B cell (primary cell): ENCODE data around the gene DPH2. TPM values are rescaled to one million over a fixed set of nuclear protein-coding genes. Genes with fewer than 3 reads are reported as not detected.

Experiments
- ATAC-seq: fragments of 200-7000 bp; cut with Tn5 transposase; one replicate; pipeline ENCODE4 v1.10.0; 2021; ENCODE audit warnings: low read depth, mild to moderate bottlenecking, moderate number of reproducible peaks, moderate library complexity
- CTCF ChIA-PET: fragments of 350-600 bp; sonication (Branson Sonifier 250); formaldehyde crosslinking; loops from one replicate; lab custom pipeline; 2021; ENCODE audit warnings: antibody characterized with exemption, inconsistent platforms; lab: Charles Lee
- POLR2A ChIA-PET: fragments of 350-600 bp; sonication (Branson Sonifier 250); formaldehyde crosslinking; loops from one replicate; lab custom pipeline; 2021; ENCODE audit warnings: antibody characterized with exemption; lab: Charles Lee
- DNase-seq: peaks from one replicate; pipeline ENCODE4 v3.0.0; 2013
- H2AFZ ChIP-seq: 2 replicates; pipeline ENCODE4 v1.6.1; 2012; ENCODE audit warnings: mild to moderate bottlenecking, low read depth, low read length; ENCODE audit not compliant: insufficient read depth, poor library complexity, severe bottlenecking
- H3K27ac ChIP-seq, 2 donors: 1 replicate in 1 of 2; 2 replicates in 1 of 2; pipeline ENCODE4 v1.5.1; 2012 to 2013; ENCODE audit warnings: low read length in 2 of 2, mild to moderate bottlenecking in 2 of 2, moderate library complexity in 1 of 2
- H3K27me3 ChIP-seq, 4 experiments: fragments of 200-600 bp in 1 of 4; sonication (generic) in 1 of 4; replicated peaks in 1 of 4; 1 replicate in 2 of 4; 2 replicates in 2 of 4; pipeline versions ENCODE4 v1.6.1 to v1.7.0; 2013 to 2016; ENCODE audit warnings: low read length in 3 of 4, mild to moderate bottlenecking in 2 of 4, mixed read lengths in 1 of 4, moderate library complexity in 1 of 4; ENCODE audit not compliant: insufficient read depth in 4 of 4, control insufficient read depth in 3 of 4; ENCODE audit errors: control extremely low read depth in 1 of 4
- H3K36me3 ChIP-seq, 2 experiments: replicated peaks in 1 of 2; 1 replicate in 1 of 2; 2 replicates in 1 of 2; pipeline versions ENCODE4 v1.6.1 to v1.7.1; 2013; ENCODE audit warnings: low read length in 1 of 2; ENCODE audit not compliant: insufficient read depth in 2 of 2, control insufficient read depth in 1 of 2; ENCODE audit errors: control extremely low read depth in 1 of 2, extremely low read depth in 1 of 2
- H3K4me1 ChIP-seq, 2 donors: fragments of 200-600 bp in 1 of 2; sonication (generic) in 1 of 2; 1 replicate in 1 of 2; 2 replicates in 1 of 2; pipeline versions ENCODE4 v1.5.1 to v1.6.1; 2013 to 2017; ENCODE audit warnings: low read length in 2 of 2; ENCODE audit not compliant: control insufficient read depth in 2 of 2, insufficient read depth in 2 of 2
- H3K4me2 ChIP-seq: replicated peaks from 2 replicates; pipeline ENCODE3; 2012; ENCODE audit warnings: mild to moderate bottlenecking, low read depth, low read length; ENCODE audit not compliant: poor library complexity, severe bottlenecking
- H3K4me3 ChIP-seq, 5 experiments: fragments of 200-600 bp in 1 of 5; sonication (generic) in 1 of 5; 1 replicate in 3 of 5; 2 replicates in 2 of 5; pipeline versions ENCODE4 v1.5.1 to v1.7.0; 2011 to 2016; ENCODE audit warnings: low read length in 4 of 5, mild to moderate bottlenecking in 4 of 5, low read depth in 2 of 5, control low read depth in 1 of 5, moderate library complexity in 1 of 5; ENCODE audit not compliant: insufficient read depth in 1 of 5; ENCODE audit errors: control extremely low read depth in 1 of 5, extremely low read depth in 1 of 5
- H3K79me2 ChIP-seq: fragments of 200-600 bp; sonication (generic); one replicate; pipeline ENCODE4 v1.6.0; 2016; ENCODE audit warnings: low read length; ENCODE audit not compliant: control insufficient read depth, insufficient read depth
- H3K9ac ChIP-seq: fragments of 200-600 bp; sonication (generic); 2 replicates; pipeline ENCODE4 v1.6.1; 2017; ENCODE audit warnings: mild to moderate bottlenecking, low read length, moderate library complexity
- H3K9me3 ChIP-seq, 3 donors: one replicate each; pipeline versions ENCODE4 v1.6.1 to v1.7.1; 2013; ENCODE audit warnings: low read length in 2 of 3; ENCODE audit not compliant: control insufficient read depth in 2 of 3, insufficient read depth in 1 of 3; ENCODE audit errors: control extremely low read depth in 1 of 3
- H4K20me1 ChIP-seq: 2 replicates; pipeline ENCODE4 v1.6.0; 2012; ENCODE audit warnings: mild to moderate bottlenecking, low read length; ENCODE audit not compliant: insufficient read depth, control insufficient read depth, poor library complexity, severe bottlenecking
- H3K27ac Mint-ChIP-seq: one replicate; pipeline ENCODE4 v1.8.0; 2021; ENCODE audit warnings: mixed read lengths
- H3K27me3 Mint-ChIP-seq: one replicate; pipeline ENCODE4 v1.8.0; 2021; ENCODE audit warnings: mixed read lengths
- H3K4me1 Mint-ChIP-seq: one replicate; pipeline ENCODE4 v1.8.0; 2021; ENCODE audit warnings: mixed read lengths
- H3K4me3 Mint-ChIP-seq: one replicate; pipeline ENCODE4 v1.8.0; 2021; ENCODE audit warnings: mixed read lengths
- H3K9me3 Mint-ChIP-seq: one replicate; pipeline ENCODE4 v1.8.0; 2022; ENCODE audit warnings: mixed read lengths; ENCODE audit not compliant: insufficient read depth
- CTCF ChIP-seq: fragments of 200-600 bp; IDR thresholded peaks from one replicate; pipeline ENCODE4 v1.8.0; 2022; ENCODE audit warnings: antibody characterized with exemption, mild to moderate bottlenecking
- EZH2 ChIP-seq: IDR thresholded peaks from 2 replicates; pipeline ENCODE4 v1.6.1; 2012; ENCODE audit warnings: borderline replicate concordance, low read depth, mild to moderate bottlenecking, moderate library complexity, low read length; ENCODE audit not compliant: insufficient read depth, poor library complexity, severe bottlenecking
- WGBS: methylation state at CpG from one replicate; pipeline ENCODE4 v1.1.5; 2013; ENCODE audit warnings: missing lambda C conversion rate; ENCODE audit not compliant: insufficient coverage; 5-methylcytosine and 5-hydroxymethylcytosine counted together
- intact Hi-C: fragments of 100-400 bp; cut with micrococcal nuclease; formaldehyde crosslinking; loops from one replicate; pipeline ENCODE4 v1.10.0; 2022
- polyA plus RNA-seq: library from polyadenylated mRNA; depleted of rRNA; stranded (reverse); fragments of >200 nt; gene quantifications from 2 replicates; pipeline ENCODE4 v1.2.3, GENCODE V29; 2012
- total RNA-seq, 2 donors: library from RNA; stranded (reverse); fragments of 120-200 nt in 1 of 2; gene quantifications; 1 replicate in 1 of 2; 2 replicates in 1 of 2; pipeline versions ENCODE4 v1.2.3 to v1.2.4, GENCODE V29; 2013 to 2022

The DPH2 gene
- total and polyA plus RNA-seq, 2 donors (not counting 1 experiment from before 2014, with no cell fraction given) = 30.5 to 71.9 TPM

- H3K27ac ChIP-seq = no peak overlapping the region
- no peak overlapping the region for H3K27ac Mint-ChIP-seq
- H3K36me3 ChIP-seq = no peaks in the 10 kb centered on the region
- H3K4me1 Mint-ChIP-seq = peaks cover 21% of the 10 kb centered on the region
- H3K9ac ChIP-seq = no peak overlapping the region
- ChIA-PET POLR2A (no interaction called here), CTCF (interaction anchor here (0.5 to 10.3 kb wide), 30 partner anchors 9 to 1514 kb away, joined by 3 to 118 read pairs (median 4); partner anchors contain the start of genes ATP6V0B, IPO13, PTPRF and ST3GAL3)
- no peak overlapping the region for H3K4me3 Mint-ChIP-seq
- no peak overlapping the region for H3K4me2 ChIP-seq
- DNase-seq (no peak), ATAC-seq (no peak)
- TF ChIP-seq CTCF (no peak), EZH2 (no peak)
- H3K9me3 ChIP-seq = peaks cover 0 to 14% (median 0%) of the 10 kb centered on the region in 3 donors
- H3K27me3 Mint-ChIP-seq = peaks cover 26% of the 10 kb centered on the region
- peaks cover 29 to 30% of the 10 kb centered on the region in 2 donors for H3K4me1 ChIP-seq
- intact Hi-C loops = loop anchor here (5.0 kb wide), 1 partner anchor 112 kb away; no protein-coding TSS in a partner anchor
- H3K27me3 ChIP-seq = peaks cover 0 to 44% (median 26%) of the 10 kb centered on the region in 4 experiments
- H4K20me1 ChIP-seq = no peaks in the 10 kb centered on the region
- no peak overlapping the region for H2AFZ ChIP-seq
- no peaks in the 10 kb centered on the region for H3K79me2 ChIP-seq
- 60% methylated on average over 4 of the region's 5 CpGs for WGBS
- H3K4me3 ChIP-seq = no peak overlapping the region
- H3K9me3 Mint-ChIP-seq = no peaks in the 10 kb centered on the region
Observed at GRCh38 chr1:43934986-43935324, 34.9 kb upstream of the DPH2 start.

- POLR2A ChIA-PET = no interaction called here
Observed at GRCh38 chr1:43935711-43936427, 33.9 kb upstream of the DPH2 start.

More at GRCh38 chr1:43935711-43936427, 33.9 kb upstream of the DPH2 start:
- no peak overlapping the region for H3K27ac ChIP-seq
- no peak for ATAC-seq
- H3K4me3 ChIP-seq = peak overlapping the region in 2 of 5 experiments; percentile 15 to 24
- Mint-ChIP-seq H3K27me3 (peaks cover 26% of the 10 kb centered on the region), H3K4me3 (peak overlapping the region; percentile 63), H3K9me3 (no peaks in the 10 kb centered on the region), H3K27ac (no peak overlapping the region), H3K4me1 (peaks cover 21% of the 10 kb centered on the region)
- intact Hi-C loops = no loop called here
- H3K9me3 ChIP-seq = peaks cover 0 to 14% (median 0%) of the 10 kb centered on the region in 3 donors
- TF ChIP-seq CTCF (no peak), EZH2 (no peak)
- no peak for DNase-seq
- no peaks in the 10 kb centered on the region for H3K79me2 ChIP-seq
- peaks cover 0 to 44% (median 26%) of the 10 kb centered on the region in 4 experiments for H3K27me3 ChIP-seq
- peaks cover 29 to 30% of the 10 kb centered on the region in 2 donors for H3K4me1 ChIP-seq
- CTCF ChIA-PET = interaction anchor here (0.8 to 10.3 kb wide), 15 partner anchors 9 to 711 kb away, joined by 3 to 118 read pairs (median 6); partner anchors contain the start of genes IPO13 and PTPRF
- H3K36me3 ChIP-seq = no peaks in the 10 kb centered on the region
- peak overlapping the region; percentile 33 for H2AFZ ChIP-seq
- H4K20me1 ChIP-seq = no peaks in the 10 kb centered on the region
- peak overlapping the region; percentile 35 for H3K9ac ChIP-seq
- peak overlapping the region; percentile 74 for H3K4me2 ChIP-seq
- 10% methylated on average over 46 of the region's 48 CpGs for WGBS
